ENCODE results near the gene KLHL11.

The KLHL11 gene, protein sequence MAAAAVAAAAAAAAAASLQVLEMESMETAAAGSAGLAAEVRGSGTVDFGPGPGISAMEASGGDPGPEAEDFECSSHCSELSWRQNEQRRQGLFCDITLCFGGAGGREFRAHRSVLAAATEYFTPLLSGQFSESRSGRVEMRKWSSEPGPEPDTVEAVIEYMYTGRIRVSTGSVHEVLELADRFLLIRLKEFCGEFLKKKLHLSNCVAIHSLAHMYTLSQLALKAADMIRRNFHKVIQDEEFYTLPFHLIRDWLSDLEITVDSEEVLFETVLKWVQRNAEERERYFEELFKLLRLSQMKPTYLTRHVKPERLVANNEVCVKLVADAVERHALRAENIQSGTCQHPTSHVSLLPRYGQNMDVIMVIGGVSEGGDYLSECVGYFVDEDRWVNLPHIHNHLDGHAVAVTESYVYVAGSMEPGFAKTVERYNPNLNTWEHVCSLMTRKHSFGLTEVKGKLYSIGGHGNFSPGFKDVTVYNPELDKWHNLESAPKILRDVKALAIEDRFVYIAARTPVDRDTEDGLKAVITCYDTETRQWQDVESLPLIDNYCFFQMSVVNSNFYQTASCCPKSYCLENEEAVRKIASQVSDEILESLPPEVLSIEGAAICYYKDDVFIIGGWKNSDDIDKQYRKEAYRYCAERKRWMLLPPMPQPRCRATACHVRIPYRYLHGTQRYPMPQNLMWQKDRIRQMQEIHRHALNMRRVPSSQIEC

DNA sequence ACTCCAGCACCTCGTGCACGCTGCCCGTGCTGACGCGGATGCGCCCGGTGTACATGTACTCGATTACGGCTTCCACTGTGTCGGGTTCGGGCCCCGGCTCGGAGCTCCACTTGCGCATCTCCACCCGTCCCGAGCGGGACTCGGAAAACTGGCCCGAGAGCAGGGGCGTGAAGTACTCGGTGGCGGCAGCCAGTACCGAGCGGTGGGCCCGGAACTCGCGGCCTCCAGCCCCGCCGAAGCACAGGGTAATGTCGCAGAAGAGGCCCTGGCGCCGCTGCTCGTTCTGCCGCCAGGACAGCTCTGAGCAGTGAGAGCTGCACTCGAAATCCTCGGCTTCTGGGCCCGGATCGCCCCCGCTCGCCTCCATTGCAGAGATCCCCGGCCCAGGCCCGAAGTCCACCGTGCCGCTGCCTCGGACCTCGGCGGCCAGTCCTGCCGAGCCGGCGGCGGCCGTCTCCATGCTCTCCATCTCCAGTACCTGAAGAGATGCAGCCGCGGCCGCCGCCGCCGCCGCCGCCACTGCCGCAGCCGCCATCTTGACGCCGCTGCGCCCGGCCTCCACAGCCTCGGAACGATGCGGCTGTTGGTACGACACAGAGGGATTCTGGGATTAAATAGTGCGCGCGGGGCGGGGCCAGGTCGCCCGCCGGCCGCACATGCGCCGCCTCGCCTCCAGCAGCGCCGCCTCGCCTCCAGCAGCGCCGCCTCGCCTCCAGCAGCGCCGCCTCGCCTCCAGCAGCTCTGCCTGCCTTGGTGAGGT lies at the start of gene KLHL11:
Gene KLHL11, minus strand, starts transcription at position 588 of the 760 bp plus-strand sequence. Its CDS starts 53 bp downstream, at position 535.
- DNase-seq, result peak; percentile 88

DNA sequence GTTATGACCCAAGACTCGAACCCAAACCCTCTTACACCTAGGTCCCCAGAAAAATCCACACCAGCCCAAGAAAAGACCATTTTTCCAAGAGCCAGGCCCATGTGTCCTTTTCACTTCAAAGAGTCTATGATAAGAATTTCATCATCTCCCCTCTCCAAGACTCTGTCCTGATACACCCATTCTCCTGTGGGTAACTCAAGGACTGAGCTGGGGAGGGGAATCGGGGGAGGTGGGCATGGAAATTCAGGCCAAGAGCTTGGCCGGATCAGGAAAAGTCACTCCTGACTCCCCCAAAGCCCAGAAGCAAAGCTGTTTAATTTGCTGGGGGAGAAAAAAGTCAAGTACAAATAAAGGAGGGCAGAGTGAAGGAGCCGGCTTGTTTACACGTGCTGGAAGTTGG lies 49.8 kb upstream of the KLHL11 start:
- DNase-seq, result no peak

- DNase-seq, result no peak
Observed at GRCh38 chr17:41914358-41914766, 49.1 kb upstream of the KLHL11 start.

DNA sequence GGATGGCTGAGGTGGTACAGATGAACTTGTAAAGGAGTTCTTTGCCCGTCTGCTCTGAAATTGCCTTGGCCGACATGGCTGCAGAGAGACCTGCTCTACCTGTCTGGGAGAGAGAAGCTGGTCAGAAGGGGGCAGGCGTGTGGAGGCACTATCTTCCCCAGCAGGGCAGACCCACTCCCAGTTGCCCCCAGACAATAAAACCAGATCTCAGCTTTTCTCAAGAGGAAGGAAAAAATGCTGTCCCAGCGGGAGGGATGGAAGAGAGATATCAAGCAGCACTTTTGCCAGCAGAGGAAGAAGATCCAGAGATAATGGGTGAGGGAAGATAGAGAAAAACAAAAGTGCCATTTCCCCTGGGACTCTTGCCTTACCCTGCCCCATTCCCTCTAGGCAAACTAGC lies 48.6 kb upstream of the KLHL11 start:
- DNase-seq, result no peak

DNA sequence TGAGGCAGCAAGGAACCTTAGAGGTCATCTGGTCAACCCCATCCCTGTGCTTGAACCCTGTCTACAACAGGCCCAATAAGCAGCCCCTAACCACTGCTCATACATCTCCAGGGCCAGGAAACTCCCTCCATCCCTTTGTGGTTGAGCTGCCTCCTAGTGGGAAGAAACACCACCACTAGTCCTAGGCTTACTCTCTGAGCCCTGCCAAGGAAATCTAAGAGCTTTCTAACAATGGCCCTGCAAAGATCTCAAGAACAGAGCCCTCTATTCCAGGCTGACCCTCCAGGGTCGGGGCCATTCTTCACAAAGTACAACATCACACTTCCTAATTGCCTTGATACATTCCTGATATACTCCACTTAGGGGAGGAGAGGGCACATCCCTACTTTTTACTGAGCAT lies 47.7 kb upstream of the KLHL11 start:
- no peak for DNase-seq

- no peak for DNase-seq
Observed at GRCh38 chr17:41910701-41911391, 45.6 kb upstream of the KLHL11 start.

DNA sequence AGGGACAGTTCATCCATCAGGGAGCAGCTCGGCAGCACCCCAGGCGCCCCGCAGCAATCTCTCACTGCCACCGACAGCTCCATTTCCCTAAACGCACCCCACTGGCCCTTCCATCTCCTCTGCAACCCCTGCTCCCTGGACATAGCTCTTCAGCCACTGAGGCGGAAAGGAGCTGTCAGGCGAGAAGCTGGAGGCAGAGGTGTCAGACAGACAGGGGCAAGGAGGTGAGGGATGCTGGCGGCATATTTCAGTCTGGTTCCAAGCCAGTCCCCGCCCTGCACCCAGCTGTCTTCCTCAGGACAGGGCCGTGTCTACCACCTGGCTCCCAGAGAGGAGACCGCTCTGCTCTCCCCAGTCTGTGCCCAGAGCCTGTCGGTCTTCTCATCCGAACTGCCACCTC lies 43.9 kb upstream of the KLHL11 start:
- DNase-seq, result no peak

GRCh38 chr17:41907633-41908539 lies 42.7 kb upstream of the KLHL11 start:
- no peak for DNase-seq

DNA sequence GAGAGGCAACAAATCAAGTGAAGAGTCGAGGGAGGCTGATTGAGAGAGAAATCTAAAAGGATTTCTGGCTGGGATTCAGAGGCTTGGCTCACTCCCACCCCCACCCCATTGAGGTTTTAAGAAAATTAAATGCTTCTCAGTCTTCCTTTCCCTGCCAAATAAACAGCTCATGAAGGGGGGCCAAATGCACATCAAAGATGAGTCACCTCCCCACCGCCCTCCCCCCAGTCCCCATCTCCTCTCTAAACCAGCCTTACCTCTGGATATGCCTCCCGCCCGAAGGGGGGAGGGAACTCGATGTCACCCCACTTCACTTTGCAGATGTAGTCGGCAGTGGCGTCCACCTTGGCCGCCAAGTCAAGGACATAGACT lies 41.9 kb upstream of the KLHL11 start:
- no peak for DNase-seq

DNA sequence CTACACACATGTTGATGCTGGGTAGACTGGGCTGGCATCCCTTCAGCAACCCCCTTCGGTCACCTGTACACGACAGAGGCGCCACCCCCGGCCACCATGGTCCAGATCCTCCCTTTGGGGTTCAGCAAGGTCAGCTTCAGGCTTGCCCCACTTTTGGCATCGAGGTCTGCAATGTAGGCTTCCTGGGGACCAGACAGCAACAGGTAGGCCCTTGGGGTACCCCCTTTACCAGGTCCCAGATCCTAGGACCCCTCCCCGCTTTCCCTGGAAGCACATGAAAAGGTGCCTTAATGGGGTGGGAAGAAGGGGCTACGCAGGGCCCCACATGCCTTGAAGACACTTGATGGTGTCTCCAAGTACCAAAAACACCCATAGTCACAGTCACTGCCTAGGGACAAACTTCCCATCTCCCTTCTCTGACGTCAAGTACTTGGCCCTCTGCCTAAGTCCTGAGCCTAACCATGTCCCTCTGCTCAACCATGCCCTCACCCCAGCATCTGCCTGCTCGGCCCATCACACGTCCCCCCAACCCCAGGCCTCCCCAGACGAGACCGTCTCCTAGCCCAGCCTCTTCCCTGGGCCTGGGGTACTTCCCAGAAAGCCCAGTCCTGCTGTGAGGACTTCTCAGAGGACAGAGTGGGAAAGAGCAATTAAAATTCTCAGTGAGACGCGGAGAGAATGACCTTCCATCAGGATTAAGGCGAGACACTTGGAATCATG lies 41.4 kb upstream of the KLHL11 start:
- DNase-seq, result no peak

DNA sequence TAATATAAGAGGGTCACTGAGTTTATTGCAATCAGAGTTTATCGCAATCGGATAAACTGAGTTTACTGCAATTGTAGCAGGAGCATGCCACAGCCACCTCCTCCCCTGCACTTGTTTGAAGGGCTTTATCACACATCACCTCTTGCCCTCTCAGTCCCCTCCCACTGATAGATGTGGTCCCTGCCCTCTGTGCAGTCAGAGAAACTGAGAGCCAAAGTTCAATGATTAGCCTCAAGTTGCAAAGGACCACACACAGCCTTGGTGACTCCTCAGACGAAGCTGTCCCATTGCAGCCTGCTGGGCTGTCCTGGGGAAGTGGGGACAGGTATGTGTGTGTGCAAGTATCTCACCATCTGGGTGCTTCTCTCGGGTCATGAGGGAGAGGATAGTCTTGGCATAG lies 39.9 kb upstream of the KLHL11 start:
- DNase-seq, result no peak

- no peak for DNase-seq
Observed at GRCh38 chr17:41904242-41904841, 39.1 kb upstream of the KLHL11 start.

DNA sequence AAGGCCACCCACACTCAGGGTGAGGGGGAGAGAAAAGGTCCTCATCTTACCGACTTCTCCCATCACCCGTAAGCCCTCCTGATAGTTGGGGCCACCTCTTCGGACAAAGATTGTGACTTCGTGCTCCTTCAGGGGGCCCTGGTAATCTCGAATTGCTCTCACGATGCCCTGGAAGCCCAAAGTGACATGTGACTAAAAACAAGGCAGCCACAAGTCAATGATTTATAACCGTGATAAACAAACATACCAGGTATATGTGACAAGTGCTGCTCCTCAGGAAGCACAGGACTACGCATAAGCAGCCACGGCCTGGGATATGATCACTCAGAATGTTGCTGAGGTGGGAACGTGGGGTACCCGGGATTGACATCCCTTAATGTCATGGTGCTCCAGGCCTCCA lies 36.4 kb upstream of the KLHL11 start:
- DNase-seq, result no peak

DNA sequence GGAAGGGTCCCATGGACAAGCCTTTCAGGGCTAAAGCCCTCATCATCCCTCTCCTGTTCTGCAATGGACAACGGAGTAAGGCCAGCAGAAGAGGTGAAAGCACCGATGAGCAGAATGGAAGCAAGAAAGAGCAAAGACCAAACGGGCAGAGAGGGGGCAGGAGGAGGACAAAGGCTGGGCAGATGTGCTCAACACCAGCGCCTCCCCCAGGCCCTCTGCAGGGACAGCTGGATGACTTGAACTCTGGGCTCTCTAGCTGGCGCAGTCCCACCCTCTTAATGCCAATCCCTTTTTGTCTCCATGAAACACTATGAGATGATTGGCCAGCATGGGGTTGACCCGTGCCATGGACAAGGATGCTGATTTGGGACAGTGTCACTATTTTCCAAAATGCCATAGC lies 31.5 kb upstream of the KLHL11 start:
- no peak for DNase-seq

- no peak for DNase-seq
Observed at GRCh38 chr17:41895617-41896016, 30.4 kb upstream of the KLHL11 start.

DNA sequence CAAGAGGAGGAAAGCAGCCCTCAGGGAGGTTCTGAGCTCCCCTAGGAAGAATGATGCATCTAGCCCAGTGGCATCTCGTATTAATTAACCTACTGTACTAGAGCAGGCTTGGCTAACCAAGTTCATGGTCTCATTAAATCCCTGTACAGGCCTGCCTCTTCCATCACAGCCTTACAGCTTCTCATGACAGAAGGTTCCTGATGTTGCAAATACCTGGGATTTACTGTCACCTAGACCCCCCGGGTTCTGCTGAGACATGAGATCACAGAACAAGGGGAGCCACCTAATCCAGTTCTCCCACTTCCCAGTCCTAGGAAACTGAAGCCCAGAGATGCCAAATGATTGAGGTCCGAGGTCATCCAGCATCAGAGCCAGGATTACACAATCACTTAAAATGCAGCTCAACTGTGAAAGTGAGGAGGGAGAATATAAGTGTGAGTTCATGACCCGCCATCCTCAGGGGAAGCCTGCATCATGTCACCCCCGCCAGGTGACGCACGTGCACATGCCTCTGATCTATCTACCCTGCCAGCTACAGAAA lies 29.6 kb upstream of the KLHL11 start:
- DNase-seq, result no peak

DNA sequence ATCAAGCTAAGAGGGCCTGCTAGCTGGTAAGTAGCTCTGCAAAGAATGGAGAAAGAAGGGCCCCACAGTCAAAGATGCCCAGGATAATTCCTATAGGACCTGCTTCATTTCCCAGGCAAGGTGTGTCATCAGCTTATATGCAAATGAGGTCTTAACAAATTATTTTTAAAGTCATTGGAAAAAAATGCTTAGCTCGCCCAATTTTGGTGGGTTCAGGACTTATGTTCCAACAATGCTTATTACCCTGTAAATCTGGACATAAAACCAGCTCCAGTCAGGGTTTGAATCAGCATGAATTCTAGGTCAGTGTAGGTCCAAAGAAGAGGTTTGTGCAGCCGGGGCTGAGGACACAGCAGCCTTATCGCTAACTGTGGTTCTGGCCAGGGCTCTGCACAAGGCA lies 28.2 kb upstream of the KLHL11 start:
- no peak for DNase-seq

DNA sequence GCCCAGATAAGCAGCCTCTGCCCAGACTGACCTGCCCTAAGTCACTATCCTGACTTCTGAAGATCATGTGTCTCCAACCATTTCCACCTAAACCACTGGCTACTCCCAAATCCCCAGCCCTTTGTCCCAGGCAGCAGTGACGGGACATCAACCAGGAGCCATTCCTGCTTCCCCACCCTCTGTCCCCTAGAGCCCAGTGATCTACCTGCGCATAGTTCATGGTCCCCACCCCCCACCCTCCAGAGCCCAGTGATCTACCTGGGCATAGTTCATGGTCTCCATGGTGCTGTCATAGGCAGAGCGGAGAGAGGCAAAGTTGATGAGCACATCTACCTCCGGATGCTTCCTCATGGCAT lies 26.8 kb upstream of the KLHL11 start:
- no peak for DNase-seq

GRCh38 chr17:41891135-41892020 lies 26.2 kb upstream of the KLHL11 start:
- no peak for DNase-seq
